Measurements from ENCODE around the gene SLC33A1. TPM values are rescaled to one million over a fixed set of nuclear protein-coding genes. Genes with fewer than 3 reads are reported as not detected.
"Not testable (repeated sequence)": the region's sequence is repeated elsewhere in the genome, so short reads cannot be mapped to it uniquely, and the experiment has no call there.

The SLC33A1 gene
- polyA plus RNA-seq, 3 donors = 3.9 to 22.7 (median 10.2) TPM

GRCh38 chr3:155869691-155870090, 15.5 kb upstream of the SLC33A1 start:
- WGBS, 3 donors = 36 to 43% (median 40%) methylated on average over 3 of the region's 3 CpGs
- no peak overlapping the region for H3K27ac ChIP-seq (ENCODE audit: low read depth, low read length)

GRCh38 chr3:155863072-155863784, 9.0 kb upstream of the SLC33A1 start:
- WGBS, 3 donors = 78 to 87% (median 82%) methylated on average over 12 of the region's 12 CpGs
- no peak overlapping the region for H3K27ac ChIP-seq (ENCODE audit: low read depth, low read length)

GRCh38 chr3:155862290-155862982, 8.2 kb upstream of the SLC33A1 start:
- 81 to 87% (median 82%) methylated on average over 12 of the region's 12 CpGs for WGBS, 3 donors
- not testable (repeated sequence) for H3K27ac ChIP-seq (ENCODE audit: low read depth, low read length)

- WGBS, 3 donors = 75 to 94% (median 87%) methylated on average over 2 of the region's 2 CpGs
Measured at GRCh38 chr3:155861476-155862183, 7.4 kb upstream of the SLC33A1 start.

GRCh38 chr3:155860424-155860823, 6.2 kb upstream of the SLC33A1 start:
- WGBS, 3 donors = 65 to 88% (median 88%) methylated on average over 5 of the region's 5 CpGs
- not testable (repeated sequence) for H3K27ac ChIP-seq (ENCODE audit: low read depth, low read length)

More at GRCh38 chr3:155861476-155862183, 7.4 kb upstream of the SLC33A1 start:
- H3K27ac ChIP-seq (ENCODE audit: low read depth, low read length) = no peak overlapping the region

GRCh38 chr3:155859859-155860258, 5.6 kb upstream of the SLC33A1 start:
- 5 to 10% (median 6%) methylated on average over 2 of the region's 2 CpGs for WGBS, 3 donors
- H3K27ac ChIP-seq (ENCODE audit: low read depth, low read length) = no peak overlapping the region

- WGBS, 3 donors = 1 to 2% (median 1%) methylated on average over 45 of the region's 45 CpGs
- H3K27ac ChIP-seq (ENCODE audit: low read depth, low read length) = no peak overlapping the region
Measured at GRCh38 chr3:155853214-155854140, 750 bp downstream of the SLC33A1 start.

GRCh38 chr3:155852341-155852740, 1.9 kb downstream of the SLC33A1 start:
- 17 to 19% (median 18%) methylated on average over 2 of the region's 2 CpGs for WGBS, 3 donors
- H3K27ac ChIP-seq (ENCODE audit: low read depth, low read length) = no peak overlapping the region

GRCh38 chr3:155849404-155849803, 4.8 kb downstream of the SLC33A1 start:
- not testable (repeated sequence) for H3K27ac ChIP-seq (ENCODE audit: low read depth, low read length)
- WGBS, 3 donors = 64 to 90% (median 86%) methylated on average over 3 of the region's 3 CpGs

- H3K27ac ChIP-seq (ENCODE audit: low read depth, low read length) = no peak overlapping the region
- WGBS, 3 donors = 62 to 97% (median 96%) methylated on average over 3 of the region's 3 CpGs
Measured at GRCh38 chr3:155847993-155848392, 6.2 kb downstream of the SLC33A1 start.

- H3K27ac ChIP-seq (ENCODE audit: low read depth, low read length) = no peak overlapping the region
- 53 to 80% (median 80%) methylated on average over 3 of the region's 3 CpGs for WGBS, 3 donors
Measured at GRCh38 chr3:155846119-155846518, 8.1 kb downstream of the SLC33A1 start.

GRCh38 chr3:155843569-155843968, 10.7 kb downstream of the SLC33A1 start:
- 45 to 83% (median 78%) methylated on average over 1 of the region's 1 CpG for WGBS, 3 donors
- H3K27ac ChIP-seq (ENCODE audit: low read depth, low read length) = no peak overlapping the region

- 48 to 88% (median 88%) methylated on average over 9 of the region's 9 CpGs for WGBS, 3 donors
- H3K27ac ChIP-seq (ENCODE audit: low read depth, low read length) = no peak overlapping the region
Measured at GRCh38 chr3:155835341-155836071, 18.7 kb downstream of the SLC33A1 start.

GRCh38 chr3:155828490-155829098, 25.6 kb downstream of the SLC33A1 start:
- 96 to 98% (median 96%) methylated on average over 13 of the region's 13 CpGs for WGBS, 3 donors
- H3K27ac ChIP-seq (ENCODE audit: low read depth, low read length) = not testable (repeated sequence)

- H3K27ac ChIP-seq (ENCODE audit: low read depth, low read length) = no peak overlapping the region
Measured at GRCh38 chr3:155815030-155815545, 39.1 kb downstream of the SLC33A1 start.

GRCh38 chr3:155813224-155813623, 41.0 kb downstream of the SLC33A1 start:
- not testable (repeated sequence) for H3K27ac ChIP-seq (ENCODE audit: low read depth, low read length)

- H3K27ac ChIP-seq (ENCODE audit: low read depth, low read length) = no peak overlapping the region
Measured at GRCh38 chr3:155809181-155809580, 45.0 kb downstream of the SLC33A1 start.

Measured in adipose tissue (tissue), 3 donors.